SJCRH30 (cell line): ENCODE results near the gene LSAMP. TPM values are rescaled to one million over a fixed set of nuclear protein-coding genes. Genes with fewer than 3 reads are reported as not detected.
"Not testable (repeated sequence)": the region's sequence is repeated elsewhere in the genome, so short reads cannot be mapped to it uniquely, and the experiment has no call there.

Source experiments
- DNase-seq, 2 experiments: peaks; one replicate each; pipeline ENCODE4 v3.0.0-alpha.2; 2015 to 2020
- H3K27ac ChIP-seq: fragments of 250-450 bp; sonication (Bioruptor Pico); 2 replicates; pipeline ENCODE4 v1.5.1; 2020; ENCODE audit warnings: mild to moderate bottlenecking, moderate library complexity
- H3K27me3 ChIP-seq: fragments of 250-450 bp; sonication (Bioruptor Pico); 2 replicates; pipeline ENCODE4 v1.5.1; 2020; ENCODE audit warnings: mild to moderate bottlenecking, moderate library complexity
- H3K36me3 ChIP-seq: fragments of 250-450 bp; sonication (Bioruptor Pico); 2 replicates; pipeline ENCODE4 v1.5.1; 2020; ENCODE audit warnings: mild to moderate bottlenecking, moderate library complexity
- H3K4me1 ChIP-seq: fragments of 250-450 bp; sonication (Bioruptor Pico); 2 replicates; pipeline ENCODE4 v1.5.1; 2020; ENCODE audit warnings: mild to moderate bottlenecking, moderate library complexity
- H3K4me3 ChIP-seq: fragments of 250-450 bp; sonication (Bioruptor Pico); 2 replicates; pipeline ENCODE4 v1.5.1; 2020; ENCODE audit warnings: mild to moderate bottlenecking, moderate library complexity
- H3K9me3 ChIP-seq: fragments of 250-450 bp; sonication (Bioruptor Pico); replicated peaks from 2 replicates; pipeline ENCODE4 v1.5.1; 2020; ENCODE audit warnings: mild to moderate bottlenecking, moderate library complexity
- total RNA-seq: library from RNA; depleted of rRNA; stranded (reverse); fragments of >200 nt; shearing (Covaris generic); gene quantifications from 2 replicates; pipeline ENCODE4 v1.2.3, GENCODE V29; 2014

Gene LSAMP
- total RNA-seq, 1 experiment from 2014 or later: 0.02 TPM

DNA sequence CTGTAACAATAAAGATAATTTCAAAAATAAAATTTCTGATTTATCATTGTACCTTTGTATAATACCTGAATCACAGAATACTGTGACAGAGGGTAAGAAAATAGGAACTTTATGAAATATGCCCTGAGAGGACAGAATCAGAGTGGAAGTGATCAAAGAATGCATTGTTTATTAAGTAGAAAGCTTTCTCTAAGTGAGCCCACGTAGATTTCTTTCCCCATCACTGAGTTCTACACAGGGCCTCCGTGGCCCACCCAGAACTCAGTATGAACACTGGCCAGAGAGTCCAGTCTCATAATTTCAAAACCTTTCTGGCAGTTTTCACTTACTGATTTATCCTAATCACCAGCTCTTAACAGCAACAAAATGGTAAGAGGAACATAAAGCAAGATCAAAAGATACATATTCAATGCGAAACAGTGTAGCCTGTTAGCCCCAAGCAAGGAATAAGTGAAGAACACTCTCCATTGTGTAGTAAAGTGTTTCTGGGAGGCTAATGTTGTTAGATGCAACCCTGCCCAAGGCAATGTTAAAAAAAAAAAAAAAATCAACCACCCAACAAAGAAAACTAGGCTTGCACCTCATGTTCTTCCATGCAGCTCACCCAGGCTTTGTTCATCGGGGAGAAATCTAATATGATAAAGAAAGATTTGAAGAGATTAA lies 341.3 kb downstream of the LSAMP start:
- H3K27ac ChIP-seq: no peak overlapping the region
- no peaks in the 10 kb centered on the region for H3K36me3 ChIP-seq
- H3K9me3 ChIP-seq: no peaks in the 10 kb centered on the region
- DNase-seq: no peak
- H3K4me3 ChIP-seq: no peak overlapping the region
- no peaks in the 10 kb centered on the region for H3K4me1 ChIP-seq
- no peaks in the 10 kb centered on the region for H3K27me3 ChIP-seq

DNA sequence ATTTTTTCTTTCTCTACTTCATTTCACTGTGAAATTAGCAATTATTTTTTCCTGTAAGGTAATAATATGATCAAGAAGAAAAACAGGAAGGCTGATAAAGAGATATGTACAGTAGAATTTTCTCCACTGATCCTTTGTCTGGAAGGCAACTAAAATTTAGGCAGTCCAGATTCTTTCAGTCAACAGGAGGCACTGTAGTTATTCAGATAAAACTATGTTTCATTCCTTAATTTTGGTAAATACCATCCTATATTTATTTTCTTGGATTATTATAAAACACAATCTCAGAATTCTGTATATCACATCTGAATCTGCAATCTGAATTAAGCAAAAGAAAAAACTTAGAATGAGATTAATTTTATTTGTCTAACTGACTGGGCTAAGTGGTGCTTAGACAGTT lies 343.2 kb downstream of the LSAMP start:
- Histone ChIP-seq H3K27me3 (no peaks in the 10 kb centered on the region), H3K36me3 (no peaks in the 10 kb centered on the region), H3K4me1 (no peaks in the 10 kb centered on the region)

GRCh38 chr3:116097226-116097625 lies 348.1 kb downstream of the LSAMP start:
- no peak overlapping the region for H3K4me3 ChIP-seq
- DNase-seq: no peak
- H3K4me1 ChIP-seq: no peaks in the 10 kb centered on the region
- no peaks in the 10 kb centered on the region for H3K36me3 ChIP-seq
- H3K27ac ChIP-seq: no peak overlapping the region
- H3K9me3 ChIP-seq: no peaks in the 10 kb centered on the region
- peaks cover 4% of the 10 kb centered on the region; the same call in 1 of the 2 replicates for H3K27me3 ChIP-seq

More for the DNA sequence above, 343.2 kb downstream of the LSAMP start:
- no peak for DNase-seq
- Histone ChIP-seq H3K9me3 (no peaks in the 10 kb centered on the region), H3K4me3 (no peak overlapping the region), H3K27ac (no peak overlapping the region)

DNA sequence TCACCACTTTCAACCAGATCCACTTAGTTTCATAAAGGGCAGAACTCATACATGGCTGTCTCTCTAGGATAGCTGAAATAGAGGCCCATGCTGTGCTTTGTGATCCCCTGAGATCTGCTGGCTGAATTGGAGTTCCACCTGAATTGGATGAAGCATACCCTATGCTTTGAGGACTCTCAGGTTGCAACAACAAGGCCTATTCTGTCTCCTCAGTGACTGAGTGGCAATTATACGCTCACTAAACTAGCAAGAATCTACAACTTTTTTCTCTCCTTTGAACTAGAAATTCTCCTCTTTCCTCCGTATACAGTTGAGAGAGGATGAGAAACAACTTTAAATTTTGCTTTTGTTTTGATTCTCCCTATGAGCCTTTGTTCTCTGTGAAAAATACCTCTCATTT lies 348.7 kb downstream of the LSAMP start:
- Histone ChIP-seq H3K36me3 (no peaks in the 10 kb centered on the region), H3K4me1 (no peaks in the 10 kb centered on the region), H3K9me3 (no peaks in the 10 kb centered on the region), H3K4me3 (no peak overlapping the region), H3K27me3 (peaks cover 4% of the 10 kb centered on the region; the same call in 1 of the 2 replicates), H3K27ac (no peak overlapping the region)
- no peak for DNase-seq

DNA sequence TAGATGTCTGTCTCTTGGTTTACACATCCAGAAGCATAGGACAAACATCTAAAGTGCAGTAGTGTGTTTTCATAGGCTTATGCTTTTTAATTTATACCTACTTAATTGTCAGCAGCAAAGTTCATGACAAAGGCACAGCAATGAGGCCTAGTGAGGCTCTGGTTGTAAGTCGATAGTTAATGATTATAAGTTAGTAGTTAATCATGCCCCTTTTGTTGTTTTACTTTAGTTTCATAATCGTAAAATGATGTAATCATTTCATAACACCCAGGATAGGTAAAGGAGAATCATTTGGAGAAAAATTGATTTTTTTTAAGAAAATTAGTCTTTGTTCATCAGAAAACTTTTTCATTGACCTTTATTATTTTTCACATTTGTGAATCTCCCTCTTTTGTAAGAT lies 351.9 kb downstream of the LSAMP start:
- Histone ChIP-seq H3K36me3 (no peaks in the 10 kb centered on the region), H3K27ac (no peak overlapping the region), H3K27me3 (peaks cover 4% of the 10 kb centered on the region; the same call in 1 of the 2 replicates), H3K4me1 (no peaks in the 10 kb centered on the region), H3K4me3 (no peak overlapping the region), H3K9me3 (no peaks in the 10 kb centered on the region)
- no peak for DNase-seq

GRCh38 chr3:116087426-116087825 lies 357.9 kb downstream of the LSAMP start:
- peak in 1 of 2 experiments; percentile 11 for DNase-seq
- Histone ChIP-seq H3K27me3 (no peaks in the 10 kb centered on the region), H3K4me1 (no peaks in the 10 kb centered on the region), H3K27ac (no peak overlapping the region), H3K9me3 (no peaks in the 10 kb centered on the region), H3K4me3 (no peak overlapping the region), H3K36me3 (no peaks in the 10 kb centered on the region)

- no peak for DNase-seq
- H3K27ac ChIP-seq: no peak overlapping the region
These were observed 360.1 kb downstream of the LSAMP start for GRCh38 chr3:116084999-116085791.

GRCh38 chr3:116083683-116084082 lies 361.6 kb downstream of the LSAMP start:
- H3K9me3 ChIP-seq: no peaks in the 10 kb centered on the region
- H3K4me1 ChIP-seq: no peaks in the 10 kb centered on the region
- DNase-seq: peak in 1 of 2 experiments; percentile 17
- no peaks in the 10 kb centered on the region for H3K27me3 ChIP-seq
- H3K36me3 ChIP-seq: no peaks in the 10 kb centered on the region
- H3K27ac ChIP-seq: no peak overlapping the region
- no peak overlapping the region for H3K4me3 ChIP-seq

More at GRCh38 chr3:116084999-116085791, 360.1 kb downstream of the LSAMP start:
- Histone ChIP-seq H3K9me3 (no peaks in the 10 kb centered on the region), H3K4me3 (no peak overlapping the region), H3K4me1 (no peaks in the 10 kb centered on the region), H3K36me3 (no peaks in the 10 kb centered on the region), H3K27me3 (no peaks in the 10 kb centered on the region)

GRCh38 chr3:116078561-116078960 lies 366.7 kb downstream of the LSAMP start:
- Histone ChIP-seq H3K4me3 (no peak overlapping the region), H3K27ac (no peak overlapping the region), H3K4me1 (no peaks in the 10 kb centered on the region), H3K27me3 (no peaks in the 10 kb centered on the region), H3K9me3 (no peaks in the 10 kb centered on the region), H3K36me3 (no peaks in the 10 kb centered on the region)
- no peak for DNase-seq

DNA sequence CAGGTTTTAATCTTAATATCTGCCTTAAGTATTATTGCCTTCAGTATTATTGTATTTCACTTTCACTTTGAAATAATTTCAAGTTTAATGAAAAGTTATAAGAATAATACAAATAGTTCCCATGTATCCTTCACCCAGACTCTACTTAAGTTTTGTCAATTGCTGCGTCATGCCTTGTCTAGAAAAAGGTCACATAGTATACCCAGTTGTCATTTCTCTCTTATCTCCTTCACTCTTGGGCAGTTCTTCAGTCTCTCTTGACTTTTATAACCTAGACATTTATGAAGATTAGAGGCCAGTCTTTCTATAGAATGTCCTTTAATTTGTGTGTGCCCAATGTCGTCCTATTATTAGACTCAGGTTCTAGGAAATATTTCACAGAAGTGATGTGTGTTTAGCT lies 367.7 kb downstream of the LSAMP start:
- Histone ChIP-seq H3K9me3 (no peaks in the 10 kb centered on the region), H3K36me3 (no peaks in the 10 kb centered on the region), H3K4me3 (no peak overlapping the region), H3K27me3 (no peaks in the 10 kb centered on the region), H3K27ac (no peak overlapping the region), H3K4me1 (no peaks in the 10 kb centered on the region)
- no peak for DNase-seq

DNA sequence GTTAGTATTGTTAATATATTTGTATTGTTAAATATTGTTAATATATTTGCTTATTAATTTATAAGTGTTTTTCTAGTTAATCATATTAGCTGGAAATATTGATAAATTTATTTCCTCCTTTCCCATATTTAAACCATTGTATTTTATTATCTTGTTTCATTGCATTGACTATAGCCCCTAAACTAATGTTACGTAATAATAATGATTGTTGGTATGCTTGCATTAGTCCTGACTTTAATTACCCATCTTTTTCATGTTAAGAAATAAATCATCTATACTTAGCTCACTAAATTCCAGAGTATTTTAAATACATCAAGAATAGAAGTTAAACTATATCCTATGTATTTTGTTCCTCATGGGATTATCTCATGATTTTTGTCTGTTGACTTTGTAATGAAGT lies 368.2 kb downstream of the LSAMP start:
- H3K4me3 ChIP-seq: no peak overlapping the region
- H3K27me3 ChIP-seq: no peaks in the 10 kb centered on the region
- no peak overlapping the region for H3K27ac ChIP-seq
- H3K36me3 ChIP-seq: no peaks in the 10 kb centered on the region
- no peaks in the 10 kb centered on the region for H3K9me3 ChIP-seq
- no peak for DNase-seq
- no peaks in the 10 kb centered on the region for H3K4me1 ChIP-seq

DNA sequence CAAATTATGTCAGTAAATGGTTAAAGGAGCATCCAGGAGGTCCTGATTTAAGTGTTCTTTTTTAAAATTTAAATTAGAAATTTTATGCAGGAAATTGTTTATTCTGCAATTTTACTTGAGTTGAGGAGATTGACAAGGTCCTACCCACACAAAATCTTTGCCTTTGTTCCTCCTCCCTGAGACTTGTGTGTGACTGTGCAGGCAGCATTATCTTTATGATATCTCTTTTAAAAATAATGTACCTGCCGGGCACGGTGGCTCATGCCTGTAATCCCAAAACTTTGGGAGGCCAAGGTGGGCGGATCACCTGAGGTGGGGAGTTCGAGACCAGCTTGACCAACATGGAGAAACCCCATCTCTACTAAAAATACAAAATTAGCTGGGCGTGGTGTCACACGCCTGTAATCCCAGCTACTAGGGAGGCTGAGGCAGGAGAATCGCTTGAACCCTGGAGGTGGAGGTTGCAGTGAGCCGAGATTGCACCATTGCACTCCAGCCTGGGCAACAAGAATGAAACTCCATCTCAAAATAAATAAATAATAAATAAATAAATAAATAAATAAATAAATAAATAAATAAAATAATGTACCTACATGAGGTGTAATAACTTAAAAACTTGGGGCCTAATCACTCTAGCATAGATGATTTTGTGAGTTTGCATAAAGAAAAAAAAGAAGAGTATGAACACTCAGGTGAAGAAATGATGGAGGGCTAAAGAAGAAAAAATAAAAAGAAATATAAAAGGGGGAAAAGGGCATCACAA lies 374.6 kb downstream of the LSAMP start:
- not testable (repeated sequence) for H3K4me1 ChIP-seq, H3K36me3 ChIP-seq, H3K9me3 ChIP-seq, H3K4me3 ChIP-seq, DNase-seq, H3K27ac ChIP-seq, H3K27me3 ChIP-seq

GRCh38 chr3:116070061-116070460 lies 375.2 kb downstream of the LSAMP start:
- Histone ChIP-seq H3K4me1 (no peaks in the 10 kb centered on the region), H3K36me3 (no peaks in the 10 kb centered on the region), H3K27me3 (no peaks in the 10 kb centered on the region)

GRCh38 chr3:116069024-116069423 lies 376.3 kb downstream of the LSAMP start:
- no peak for DNase-seq
- no peaks in the 10 kb centered on the region for H3K36me3 ChIP-seq

More at GRCh38 chr3:116070061-116070460, 375.2 kb downstream of the LSAMP start:
- no peak for DNase-seq
- Histone ChIP-seq H3K9me3 (no peaks in the 10 kb centered on the region), H3K27ac (no peak overlapping the region), H3K4me3 (no peak overlapping the region)

GRCh38 chr3:116067326-116067725 lies 378.0 kb downstream of the LSAMP start:
- H3K27me3 ChIP-seq: no peaks in the 10 kb centered on the region
- no peak overlapping the region for H3K27ac ChIP-seq
- DNase-seq: no peak
- H3K4me3 ChIP-seq: no peak overlapping the region
- no peaks in the 10 kb centered on the region for H3K36me3 ChIP-seq
- H3K9me3 ChIP-seq: no peaks in the 10 kb centered on the region
- no peaks in the 10 kb centered on the region for H3K4me1 ChIP-seq

More at GRCh38 chr3:116069024-116069423, 376.3 kb downstream of the LSAMP start:
- H3K4me3 ChIP-seq: no peak overlapping the region
- H3K4me1 ChIP-seq: no peaks in the 10 kb centered on the region
- no peaks in the 10 kb centered on the region for H3K27me3 ChIP-seq
- H3K9me3 ChIP-seq: no peaks in the 10 kb centered on the region
- H3K27ac ChIP-seq: no peak overlapping the region
